ENCODE data around the gene TMEM126B. TPM values are rescaled to one million over a fixed set of nuclear protein-coding genes. Genes with fewer than 3 reads are reported as not detected.

TMEM126B gene
- total and polyA plus RNA-seq, 10 of the 15 experiments (the other 5 are each of a cell fraction or from before 2014, with no cell fraction given): 36.9 to 117 (median 70.3) TPM

DNA sequence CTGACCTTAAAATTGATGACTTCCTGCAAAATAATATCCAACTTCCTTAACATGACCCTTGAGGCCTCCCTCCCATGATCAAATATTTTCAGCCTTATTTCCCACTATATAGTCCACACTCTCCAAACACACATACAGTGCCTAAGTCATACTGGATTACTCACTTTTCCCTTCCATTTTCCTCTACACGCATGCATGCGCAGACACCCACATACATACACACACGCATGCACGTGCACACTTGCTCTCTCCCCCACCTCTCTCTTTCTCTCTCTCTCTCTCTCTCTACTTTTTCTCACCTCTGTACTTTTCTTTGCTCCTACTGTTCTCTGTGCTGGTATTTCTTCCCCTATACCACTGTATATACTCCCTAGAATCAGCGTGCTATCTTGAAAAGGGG lies 29.3 kb upstream of the TMEM126B start (continued):
- TF ChIP-seq MEF2B (IDR thresholded peaks at IDR 0.05; ENCODE audit: partially characterized antibody, poor library complexity, severe bottlenecking) (no peak), FOS (IDR thresholded peaks at IDR 0.05; ENCODE audit: borderline replicate concordance, extremely low read depth, insufficient read length) (no peak), NR2C2 (IDR thresholded peaks at IDR 0.05; ENCODE audit: borderline replicate concordance, control insufficient read depth, insufficient read length, low read depth) (no peak)

DNA sequence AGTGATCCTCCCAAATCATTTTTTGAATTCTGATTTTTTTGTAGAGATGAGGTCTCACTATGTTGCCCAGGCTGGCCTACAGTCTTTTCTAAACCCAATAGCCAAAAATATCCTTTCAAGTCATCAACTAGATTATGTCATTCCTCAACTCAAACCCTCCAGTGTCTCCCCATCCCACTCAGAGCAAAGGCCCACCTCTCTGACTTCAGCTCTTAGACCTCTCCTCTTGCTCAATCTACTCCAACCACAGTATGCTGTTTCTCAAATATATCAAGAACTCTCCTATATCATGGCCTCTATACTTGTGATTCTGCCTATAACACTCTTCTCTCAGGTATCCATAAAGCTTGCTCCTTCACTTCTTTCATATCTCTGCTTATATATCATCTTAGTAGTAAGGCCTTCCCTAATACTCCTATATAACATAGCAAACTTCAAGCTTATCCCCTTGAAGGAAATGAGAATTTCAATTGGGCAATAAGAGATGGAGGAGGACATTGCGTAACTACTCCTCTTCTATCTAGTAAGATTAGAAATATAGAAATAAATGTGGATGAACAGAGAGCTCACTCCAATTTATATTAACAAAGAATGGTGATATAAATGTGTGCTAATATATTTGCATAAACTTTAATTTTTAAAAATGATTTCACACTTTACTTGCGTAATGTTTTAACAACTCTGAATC lies 25.7 kb upstream of the TMEM126B start:
- Histone ChIP-seq H3K9me3 (replicated peaks; ENCODE audit: control insufficient read depth, insufficient read depth, low read length) (no peaks in the 10 kb centered on the region), H3K79me2 (ENCODE audit: control insufficient read depth, insufficient read depth, low read length) (no peaks in the 10 kb centered on the region), H3K27me3 (replicated peaks in 1 of 2; ENCODE audit: control insufficient read depth in 2 of 2, insufficient read depth in 2 of 2, low read length in 1 of 2) (no peaks in the 10 kb centered on the region), H3K27ac (ENCODE audit: control insufficient read depth, insufficient read depth) (no peak overlapping the region), H3K4me2 (ENCODE audit: control insufficient read depth, insufficient read depth) (no peak overlapping the region), H3K36me3 (ENCODE audit: control insufficient read depth in 2 of 2, insufficient read depth in 2 of 2, low read length in 1 of 2) (no peaks in the 10 kb centered on the region), H2AFZ (ENCODE audit: control insufficient read depth, low read depth, low read length) (no peak overlapping the region), H4K20me1 (ENCODE audit: control insufficient read depth, insufficient read depth) (no peaks in the 10 kb centered on the region), H3K4me1 (ENCODE audit: control insufficient read depth, insufficient read depth, low read length) (no peaks in the 10 kb centered on the region), H3K4me3 (no peak overlapping the region), H3K9ac (ENCODE audit: control insufficient read depth, insufficient read depth, low read length) (no peak overlapping the region)
- BruUV-seq (replicated peaks): no TSS peak
- ATAC-seq (no peak), DNase-seq (ENCODE audit: low read depth, low spot score) (no peak), FAIRE-seq (no peak)
- in situ Hi-C loops (cut with MboI) (no loop called here), intact Hi-C loops (cut with micrococcal nuclease; ENCODE audit: unreplicated experiment) (no loop called here)
- ChIA-PET POLR2A (no interaction called here), CTCF (no interaction called here), RAD21 (ENCODE audit: unreplicated experiment) (no interaction called here), SMC1A (ENCODE audit: uncharacterized antibody, unreplicated experiment) (interaction anchor here (0.6 kb wide), 1 partner anchor 1639 kb away, joined by 4 read pairs; no protein-coding TSS in a partner anchor)
- TF ChIP-seq IRF4 (IDR thresholded peaks at IDR 0.05; ENCODE audit: low read depth, low read length): no peak
- TF ChIP-seq ZZZ3 (IDR thresholded peaks at IDR 0.05; ENCODE audit: control insufficient read depth, insufficient read length, low read depth): no peak
- no peak for TF ChIP-seq IKZF1 (conservative IDR thresholded peaks at IDR 0.05)
- TF ChIP-seq FOXM1 (IDR thresholded peaks at IDR 0.05; ENCODE audit: low read depth, low read length): no peak
- TF ChIP-seq PAX5 (IDR thresholded peaks at IDR 0.05; ENCODE audit: borderline replicate concordance, low read depth, low read length): no peak
- no peak for TF ChIP-seq NBN (IDR thresholded peaks at IDR 0.05)
- TF ChIP-seq PAX8 (IDR thresholded peaks at IDR 0.05): no peak
- TF ChIP-seq, protein P1, sequence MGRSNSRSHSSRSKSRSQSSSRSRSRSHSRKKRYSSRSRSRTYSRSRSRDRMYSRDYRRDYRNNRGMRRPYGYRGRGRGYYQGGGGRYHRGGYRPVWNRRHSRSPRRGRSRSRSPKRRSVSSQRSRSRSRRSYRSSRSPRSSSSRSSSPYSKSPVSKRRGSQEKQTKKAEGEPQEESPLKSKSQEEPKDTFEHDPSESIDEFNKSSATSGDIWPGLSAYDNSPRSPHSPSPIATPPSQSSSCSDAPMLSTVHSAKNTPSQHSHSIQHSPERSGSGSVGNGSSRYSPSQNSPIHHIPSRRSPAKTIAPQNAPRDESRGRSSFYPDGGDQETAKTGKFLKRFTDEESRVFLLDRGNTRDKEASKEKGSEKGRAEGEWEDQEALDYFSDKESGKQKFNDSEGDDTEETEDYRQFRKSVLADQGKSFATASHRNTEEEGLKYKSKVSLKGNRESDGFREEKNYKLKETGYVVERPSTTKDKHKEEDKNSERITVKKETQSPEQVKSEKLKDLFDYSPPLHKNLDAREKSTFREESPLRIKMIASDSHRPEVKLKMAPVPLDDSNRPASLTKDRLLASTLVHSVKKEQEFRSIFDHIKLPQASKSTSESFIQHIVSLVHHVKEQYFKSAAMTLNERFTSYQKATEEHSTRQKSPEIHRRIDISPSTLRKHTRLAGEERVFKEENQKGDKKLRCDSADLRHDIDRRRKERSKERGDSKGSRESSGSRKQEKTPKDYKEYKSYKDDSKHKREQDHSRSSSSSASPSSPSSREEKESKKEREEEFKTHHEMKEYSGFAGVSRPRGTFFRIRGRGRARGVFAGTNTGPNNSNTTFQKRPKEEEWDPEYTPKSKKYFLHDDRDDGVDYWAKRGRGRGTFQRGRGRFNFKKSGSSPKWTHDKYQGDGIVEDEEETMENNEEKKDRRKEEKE (IDR thresholded peaks at IDR 0.05): no peak
- WGBS (ENCODE audit: insufficient coverage, insufficient replicate concordance, low lambda C conversion rate, missing lambda C conversion rate): 94% methylated on average over 2 of the region's 2 CpGs

Data from GM12878 (cell line).